H9 (cell line): ENCODE data around the gene CD59. TPM values are rescaled to one million over a fixed set of nuclear protein-coding genes. Genes with fewer than 3 reads are reported as not detected.
A peak's percentile ranks its signal among the peaks of the same experiment; 100 is the strongest.

Source experiments
- DNase-seq: peaks from one replicate; pipeline ENCODE4 v3.0.0-alpha.2; 2017
- H2AFZ ChIP-seq: one replicate; pipeline ENCODE4 v1.6.1; 2013; ENCODE audit warnings: mild to moderate bottlenecking, low read length, control low read depth, moderate library complexity
- H2AK5ac ChIP-seq: 2 replicates; pipeline ENCODE4 v1.6.1; 2013; ENCODE audit warnings: low read length, control low read depth, mixed read lengths; ENCODE audit not compliant: insufficient read length
- H2BK120ac ChIP-seq: one replicate; pipeline ENCODE4 v1.6.1; 2013; ENCODE audit warnings: low read depth, mild to moderate bottlenecking, low read length, control low read depth, inconsistent platforms; ENCODE audit not compliant: poor library complexity, severe bottlenecking
- H2BK12ac ChIP-seq: 2 replicates; pipeline ENCODE4 v1.6.1; 2013; ENCODE audit warnings: low read length, control low read depth, mixed read lengths, low read depth; ENCODE audit not compliant: insufficient read length
- H2BK15ac ChIP-seq: 2 replicates; pipeline ENCODE4 v1.6.1; 2013; ENCODE audit warnings: low read depth, low read length, control low read depth
- H2BK20ac ChIP-seq: one replicate; pipeline ENCODE4 v1.6.1; 2013; ENCODE audit warnings: low read depth, mild to moderate bottlenecking, low read length, control low read depth, inconsistent platforms; ENCODE audit not compliant: poor library complexity, severe bottlenecking
- H2BK5ac ChIP-seq: 2 replicates; pipeline ENCODE4 v1.6.1; 2013; ENCODE audit warnings: low read length, control low read depth, mixed read lengths; ENCODE audit not compliant: insufficient read length
- H3K14ac ChIP-seq: 2 replicates; pipeline ENCODE4 v1.6.1; 2013; ENCODE audit warnings: low read length, control low read depth; ENCODE audit not compliant: insufficient read depth
- H3K18ac ChIP-seq: 2 replicates; pipeline ENCODE4 v1.6.1; 2013; ENCODE audit warnings: low read depth, mild to moderate bottlenecking, mixed read lengths, low read length, control low read depth; ENCODE audit not compliant: insufficient read length
- H3K23ac ChIP-seq: 2 replicates; pipeline ENCODE4 v1.6.1; 2013; ENCODE audit warnings: low read length, control low read depth, mixed read lengths, low read depth; ENCODE audit not compliant: insufficient read length
- H3K23me2 ChIP-seq: 2 replicates; pipeline ENCODE4 v1.6.1; 2013; ENCODE audit warnings: low read depth, mild to moderate bottlenecking, mixed read lengths, low read length, control low read depth; ENCODE audit not compliant: insufficient read length, poor library complexity, severe bottlenecking
- H3K27ac ChIP-seq: 2 replicates; pipeline ENCODE4 v1.5.1; 2013; ENCODE audit warnings: low read length, control low read depth, mixed read lengths, low read depth; ENCODE audit not compliant: insufficient read length
- H3K27me3 ChIP-seq: 2 replicates; pipeline ENCODE4 v1.6.1; 2013; ENCODE audit warnings: low read length, control low read depth, inconsistent platforms; ENCODE audit not compliant: insufficient read depth
- H3K4ac ChIP-seq: 2 replicates; pipeline ENCODE4 v1.6.1; 2013; ENCODE audit warnings: low read depth, mild to moderate bottlenecking, control low read depth, inconsistent platforms, low read length, moderate library complexity
- H3K4me1 ChIP-seq: 2 replicates; pipeline ENCODE4 v1.6.1; 2013; ENCODE audit warnings: low read length, control low read depth, inconsistent platforms; ENCODE audit not compliant: insufficient read depth
- H3K4me2 ChIP-seq: 2 replicates; pipeline ENCODE4 v1.6.1; 2013; ENCODE audit warnings: low read length, control low read depth, mixed read lengths; ENCODE audit not compliant: insufficient read length, insufficient read depth
- H3K56ac ChIP-seq: 2 replicates; pipeline ENCODE4 v1.6.1; 2013; ENCODE audit warnings: low read depth, mild to moderate bottlenecking, mixed read lengths, low read length, control low read depth; ENCODE audit not compliant: insufficient read length
- H3K79me1 ChIP-seq: 2 replicates; pipeline ENCODE4 v1.6.1; 2013; ENCODE audit warnings: low read depth, mild to moderate bottlenecking, moderate library complexity, low read length, control low read depth, inconsistent platforms; ENCODE audit not compliant: insufficient read depth, poor library complexity, severe bottlenecking
- H3K79me2 ChIP-seq: 2 replicates; pipeline ENCODE4 v1.6.1; 2013; ENCODE audit warnings: low read length, control low read depth, inconsistent platforms; ENCODE audit not compliant: insufficient read depth
- H3K9ac ChIP-seq: 2 replicates; pipeline ENCODE4 v1.6.1; 2013; ENCODE audit warnings: low read length, control low read depth, mixed read lengths; ENCODE audit not compliant: insufficient read length; ENCODE audit errors: extremely low read depth
- H3K9me3 ChIP-seq: one replicate; pipeline ENCODE4 v1.6.1; 2013; ENCODE audit warnings: low read depth, low read length, inconsistent platforms; ENCODE audit not compliant: control insufficient read depth
- H3T11ph ChIP-seq: one replicate; pipeline ENCODE4 v1.6.1; 2013; ENCODE audit warnings: mild to moderate bottlenecking, low read length, control low read depth, inconsistent platforms
- H4K20me1 ChIP-seq: one replicate; pipeline ENCODE4 v1.6.1; 2013; ENCODE audit not compliant: control insufficient read depth, insufficient read length, insufficient read depth
- H4K5ac ChIP-seq: 2 replicates; pipeline ENCODE4 v1.6.1; 2013; ENCODE audit warnings: low read depth, mild to moderate bottlenecking, mixed read lengths, low read length, control low read depth; ENCODE audit not compliant: insufficient read length
- H4K8ac ChIP-seq: replicated peaks from 2 replicates; pipeline ENCODE4 v1.6.1; 2013; ENCODE audit warnings: low read length, control low read depth, mixed read lengths, low read depth; ENCODE audit not compliant: insufficient read length
- H4K91ac ChIP-seq: 2 replicates; pipeline ENCODE4 v1.6.1; 2013; ENCODE audit warnings: low read depth, mild to moderate bottlenecking, moderate library complexity, mixed read lengths, low read length, control low read depth; ENCODE audit not compliant: insufficient read length
- H3K27ac Mint-ChIP-seq, 3 experiments: 2 replicates in 2 of 3; 3 replicates in 1 of 3; pipeline ENCODE4 v1.8.0; 2020 to 2021; ENCODE audit warnings: mixed read lengths in 3 of 3, mild to moderate bottlenecking in 1 of 3, moderate library complexity in 1 of 3
- H3K27me3 Mint-ChIP-seq: 2 replicates; pipeline ENCODE4 v1.8.0; 2021; ENCODE audit warnings: low read depth, mild to moderate bottlenecking, moderate library complexity, mixed read lengths
- H3K36me3 Mint-ChIP-seq, 3 experiments: 2 replicates in 2 of 3; 3 replicates in 1 of 3; pipeline ENCODE4 v1.8.0; 2020 to 2021; ENCODE audit warnings: low read depth in 3 of 3, mixed read lengths in 3 of 3; ENCODE audit not compliant: insufficient read depth in 1 of 3
- H3K4me1 Mint-ChIP-seq, 2 experiments: 2 replicates each; pipeline ENCODE4 v1.8.0; 2020; ENCODE audit warnings: mixed read lengths in 2 of 2
- H3K4me3 Mint-ChIP-seq, 2 experiments: 2 replicates in 1 of 2; 3 replicates in 1 of 2; pipeline ENCODE4 v1.8.0; 2020 to 2021; ENCODE audit warnings: mild to moderate bottlenecking in 2 of 2, mixed read lengths in 2 of 2, moderate library complexity in 1 of 2
- H3K9me3 Mint-ChIP-seq, 2 experiments: 2 replicates in 1 of 2; 3 replicates in 1 of 2; pipeline ENCODE4 v1.8.0; 2020; ENCODE audit warnings: mild to moderate bottlenecking in 2 of 2, mixed read lengths in 2 of 2, moderate library complexity in 1 of 2
- WGBS: extraction: QIAGEN DNeasy Blood & Tissue Kit; methylation state at CpG from one replicate; pipeline ENCODE4 v1.1.7; 2013; ENCODE audit warnings: missing lambda C conversion rate, low lambda C conversion rate, mixed read lengths; ENCODE audit not compliant: insufficient read length; ENCODE audit errors: extremely low coverage; 5-methylcytosine and 5-hydroxymethylcytosine counted together
- total RNA-seq: library from RNA; stranded (reverse); gene quantifications from 2 replicates; pipeline ENCODE4 v1.2.1, GENCODE V29; 2021
- TF ChIP-seq, protein P1 (sequence below): fragments of 200-600 bp; sonication (generic); conservative IDR thresholded peaks from 3 replicates; pipeline ENCODE4 v1.8.0; 2021; ENCODE audit warnings: antibody characterized with exemption, mild to moderate bottlenecking

Gene CD59
- total RNA-seq, 1 experiment from 2014 or later: 91.5 TPM

DNA sequence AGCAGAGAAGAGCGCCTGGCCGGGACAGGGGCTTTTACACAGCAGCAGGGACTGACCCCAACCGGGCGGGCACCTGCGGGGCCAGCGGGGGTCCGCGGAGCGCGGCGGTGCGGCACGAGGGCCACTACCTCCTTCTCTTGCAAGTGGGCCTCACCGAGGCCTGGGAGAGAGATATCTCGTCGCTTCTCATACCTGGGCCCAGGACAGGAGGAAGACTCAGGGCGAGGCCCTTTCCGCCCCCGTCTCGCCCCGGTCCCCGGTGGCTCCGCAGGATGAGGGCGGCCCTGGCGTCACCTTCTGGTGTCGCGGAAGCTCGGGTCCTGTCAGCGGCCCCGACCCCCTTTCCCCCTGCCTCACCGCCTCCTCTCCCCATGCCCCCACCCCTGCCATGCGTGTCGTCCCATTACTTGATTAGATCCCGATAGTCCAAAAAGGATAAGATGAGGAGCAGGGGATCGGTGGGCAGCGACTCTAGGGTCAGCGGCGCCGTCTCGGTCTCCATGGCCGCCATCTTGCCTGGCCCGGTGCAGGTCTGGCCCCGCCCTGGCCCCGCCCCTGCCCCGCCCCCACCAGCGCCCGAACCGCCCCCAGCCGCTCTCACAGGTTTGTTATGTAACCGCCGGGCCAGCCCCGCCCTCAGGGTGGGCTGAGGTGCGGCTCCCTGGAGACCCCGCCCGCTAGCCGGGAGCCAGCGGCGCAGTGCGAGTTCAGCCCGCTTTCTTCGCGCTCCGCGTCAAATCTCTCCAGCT, 37.9 kb upstream of the CD59 start, which contains the start of gene FBXO3:
TSS of gene FBXO3 (minus strand) at position 534 of the 749 bp plus-strand sequence. CDS start at position 511, 23 bp downstream.
- Mint-ChIP-seq H3K27ac (peak within 1 kb of the TSS; percentile 2 to 94 (median 85); a peak in 5 of 7 replicates), H3K9me3 (no peaks in the 10 kb centered on the region; a peak in 1 of 5 replicates), H3K4me1 (peaks cover 34 to 38% of the 10 kb centered on the region in 2 experiments), H3K27me3 (peaks cover 39% of the 10 kb centered on the region), H3K4me3 (peak within 1 kb of the TSS; percentile 94 to 95), H3K36me3 (no peaks in the 10 kb centered on the region; a peak in 3 of 7 replicates)
- Histone ChIP-seq H4K8ac (no peak within 1 kb of the TSS), H3K9ac (peak within 1 kb of the TSS; percentile 70), H3K9me3 (no peaks in the 10 kb centered on the region), H3K27me3 (peaks cover 5% of the 10 kb centered on the region; the same call in 1 of the 2 replicates), H3K4me2 (peak within 1 kb of the TSS; percentile 95), H4K5ac (no peak within 1 kb of the TSS), H4K20me1 (no peaks in the 10 kb centered on the region), H3K14ac (peak within 1 kb of the TSS; percentile 54; the same call in 1 of the 2 replicates), H2BK20ac (no peak within 1 kb of the TSS), H2AFZ (peak within 1 kb of the TSS; percentile 17), H3K56ac (no peak within 1 kb of the TSS), H2BK15ac (no peak within 1 kb of the TSS), H3K23me2 (peaks cover 12% of the 10 kb centered on the region), H3K4me1 (peaks cover 6% of the 10 kb centered on the region), H2AK5ac (no peak within 1 kb of the TSS), H3T11ph (no peak within 1 kb of the TSS), H3K18ac (peak within 1 kb of the TSS; percentile 95), H2BK12ac (no peak within 1 kb of the TSS), H4K91ac (no peak within 1 kb of the TSS), H3K23ac (no peak within 1 kb of the TSS), H3K4ac (no peak within 1 kb of the TSS), H3K79me1 (peaks cover 2% of the 10 kb centered on the region), H2BK5ac (no peak within 1 kb of the TSS), H3K79me2 (no peaks in the 10 kb centered on the region; the same call in 1 of the 2 replicates), H2BK120ac (no peak within 1 kb of the TSS), H3K27ac (no peak within 1 kb of the TSS)
- TF ChIP-seq, protein P1, sequence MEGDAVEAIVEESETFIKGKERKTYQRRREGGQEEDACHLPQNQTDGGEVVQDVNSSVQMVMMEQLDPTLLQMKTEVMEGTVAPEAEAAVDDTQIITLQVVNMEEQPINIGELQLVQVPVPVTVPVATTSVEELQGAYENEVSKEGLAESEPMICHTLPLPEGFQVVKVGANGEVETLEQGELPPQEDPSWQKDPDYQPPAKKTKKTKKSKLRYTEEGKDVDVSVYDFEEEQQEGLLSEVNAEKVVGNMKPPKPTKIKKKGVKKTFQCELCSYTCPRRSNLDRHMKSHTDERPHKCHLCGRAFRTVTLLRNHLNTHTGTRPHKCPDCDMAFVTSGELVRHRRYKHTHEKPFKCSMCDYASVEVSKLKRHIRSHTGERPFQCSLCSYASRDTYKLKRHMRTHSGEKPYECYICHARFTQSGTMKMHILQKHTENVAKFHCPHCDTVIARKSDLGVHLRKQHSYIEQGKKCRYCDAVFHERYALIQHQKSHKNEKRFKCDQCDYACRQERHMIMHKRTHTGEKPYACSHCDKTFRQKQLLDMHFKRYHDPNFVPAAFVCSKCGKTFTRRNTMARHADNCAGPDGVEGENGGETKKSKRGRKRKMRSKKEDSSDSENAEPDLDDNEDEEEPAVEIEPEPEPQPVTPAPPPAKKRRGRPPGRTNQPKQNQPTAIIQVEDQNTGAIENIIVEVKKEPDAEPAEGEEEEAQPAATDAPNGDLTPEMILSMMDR: no peak
- DNase-seq: peak; percentile 94
- no CpG with 5 or more reads among the region's 64 CpGs for WGBS
